ENCODE results near the gene ETV5.

The ETV5 gene

GRCh38 chr3:186001842-186002241, 107.0 kb downstream of the ETV5 start:
- no peaks in the 10 kb centered on the region for H3K79me2 ChIP-seq (ENCODE audit: insufficient read depth, low read length)
- H3K36me3 ChIP-seq (ENCODE audit: low read length), result no peaks in the 10 kb centered on the region
- no peaks in the 10 kb centered on the region for H4K20me1 ChIP-seq (ENCODE audit: low read depth, low read length)
- H3K4me2 ChIP-seq (ENCODE audit: low read depth, low read length, poor library complexity, severe bottlenecking), result no peak overlapping the region
- no peak overlapping the region for H3K4me3 ChIP-seq (ENCODE audit: insufficient read depth, low read length, poor library complexity, severe bottlenecking)
- no peak overlapping the region for H2AFZ ChIP-seq (ENCODE audit: low read depth, low read length, severe bottlenecking)
- no peaks in the 10 kb centered on the region for H3F3A ChIP-seq (ENCODE audit: insufficient read depth)
- H3K27ac ChIP-seq (ENCODE audit: low read depth, low read length), result no peak overlapping the region
- no peaks in the 10 kb centered on the region for H3K27me3 ChIP-seq (ENCODE audit: low read length)
- TF ChIP-seq EZH2phosphoT487 (conservative IDR thresholded peaks at IDR 0.05; ENCODE audit: low read length), result no peak
- TF ChIP-seq, protein P1, sequence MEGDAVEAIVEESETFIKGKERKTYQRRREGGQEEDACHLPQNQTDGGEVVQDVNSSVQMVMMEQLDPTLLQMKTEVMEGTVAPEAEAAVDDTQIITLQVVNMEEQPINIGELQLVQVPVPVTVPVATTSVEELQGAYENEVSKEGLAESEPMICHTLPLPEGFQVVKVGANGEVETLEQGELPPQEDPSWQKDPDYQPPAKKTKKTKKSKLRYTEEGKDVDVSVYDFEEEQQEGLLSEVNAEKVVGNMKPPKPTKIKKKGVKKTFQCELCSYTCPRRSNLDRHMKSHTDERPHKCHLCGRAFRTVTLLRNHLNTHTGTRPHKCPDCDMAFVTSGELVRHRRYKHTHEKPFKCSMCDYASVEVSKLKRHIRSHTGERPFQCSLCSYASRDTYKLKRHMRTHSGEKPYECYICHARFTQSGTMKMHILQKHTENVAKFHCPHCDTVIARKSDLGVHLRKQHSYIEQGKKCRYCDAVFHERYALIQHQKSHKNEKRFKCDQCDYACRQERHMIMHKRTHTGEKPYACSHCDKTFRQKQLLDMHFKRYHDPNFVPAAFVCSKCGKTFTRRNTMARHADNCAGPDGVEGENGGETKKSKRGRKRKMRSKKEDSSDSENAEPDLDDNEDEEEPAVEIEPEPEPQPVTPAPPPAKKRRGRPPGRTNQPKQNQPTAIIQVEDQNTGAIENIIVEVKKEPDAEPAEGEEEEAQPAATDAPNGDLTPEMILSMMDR (IDR thresholded peaks at IDR 0.05; ENCODE audit: insufficient read depth, low read length, poor library complexity, severe bottlenecking), result no peak
- H3K9me3 ChIP-seq (ENCODE audit: insufficient read depth, low read length), result no peaks in the 10 kb centered on the region
- no peaks in the 10 kb centered on the region for H3K9me2 ChIP-seq (replicated peaks; ENCODE audit: insufficient read depth, low read length)
- no peak overlapping the region for H3K9ac ChIP-seq (ENCODE audit: low read length)

DNA sequence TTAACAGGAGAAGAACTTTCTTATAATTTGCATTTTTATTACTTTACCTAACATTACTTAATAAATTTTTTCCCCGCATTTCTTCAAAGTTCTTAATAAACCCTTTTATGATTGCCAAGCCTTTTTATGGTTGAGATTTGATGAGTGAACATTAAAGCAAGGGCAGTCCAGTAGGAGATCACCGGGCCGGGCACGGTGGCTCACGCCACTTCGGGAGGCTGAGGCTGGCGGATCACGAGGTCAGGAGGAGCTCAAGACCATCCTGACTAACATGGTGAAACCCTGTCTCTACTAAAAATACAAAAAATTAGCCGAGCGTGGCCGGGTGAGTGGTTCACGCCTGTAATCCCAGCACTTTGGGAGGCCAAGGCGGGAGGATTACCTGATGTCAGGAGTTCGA, 109.7 kb downstream of the ETV5 start:
- H3K9me3 ChIP-seq (ENCODE audit: insufficient read depth, low read length), result no peaks in the 10 kb centered on the region
- no peak overlapping the region for H3K4me2 ChIP-seq (ENCODE audit: low read depth, low read length, poor library complexity, severe bottlenecking)
- no peaks in the 10 kb centered on the region for H3K36me3 ChIP-seq (ENCODE audit: low read length)
- no peak overlapping the region for H3K4me3 ChIP-seq (ENCODE audit: insufficient read depth, low read length, poor library complexity, severe bottlenecking)
- no peaks in the 10 kb centered on the region for H3K79me2 ChIP-seq (ENCODE audit: insufficient read depth, low read length)
- H3K27ac ChIP-seq (ENCODE audit: low read depth, low read length), result no peak overlapping the region
- TF ChIP-seq, protein P1 (IDR thresholded peaks at IDR 0.05; ENCODE audit: insufficient read depth, low read length, poor library complexity, severe bottlenecking), result no peak
- no peak for TF ChIP-seq EZH2phosphoT487 (conservative IDR thresholded peaks at IDR 0.05; ENCODE audit: low read length)
- H3F3A ChIP-seq (ENCODE audit: insufficient read depth), result no peaks in the 10 kb centered on the region
- no peak overlapping the region for H3K9ac ChIP-seq (ENCODE audit: low read length)
- H2AFZ ChIP-seq (ENCODE audit: low read depth, low read length, severe bottlenecking), result no peak overlapping the region
- H3K9me2 ChIP-seq (replicated peaks; ENCODE audit: insufficient read depth, low read length), result no peaks in the 10 kb centered on the region
- H3K27me3 ChIP-seq (ENCODE audit: low read length), result no peaks in the 10 kb centered on the region
- H4K20me1 ChIP-seq (ENCODE audit: low read depth, low read length), result no peaks in the 10 kb centered on the region

- Histone ChIP-seq H2AFZ (ENCODE audit: low read depth, low read length, severe bottlenecking) (no peak overlapping the region), H3K9ac (ENCODE audit: low read length) (no peak overlapping the region), H3K27me3 (ENCODE audit: low read length) (no peaks in the 10 kb centered on the region), H3K4me2 (ENCODE audit: low read depth, low read length, poor library complexity, severe bottlenecking) (no peak overlapping the region), H3K9me2 (replicated peaks; ENCODE audit: insufficient read depth, low read length) (no peaks in the 10 kb centered on the region), H3K4me3 (ENCODE audit: insufficient read depth, low read length, poor library complexity, severe bottlenecking) (no peak overlapping the region), H3K27ac (ENCODE audit: low read depth, low read length) (no peak overlapping the region), H4K20me1 (ENCODE audit: low read depth, low read length) (no peaks in the 10 kb centered on the region), H3K36me3 (ENCODE audit: low read length) (no peaks in the 10 kb centered on the region), H3K79me2 (ENCODE audit: insufficient read depth, low read length) (no peaks in the 10 kb centered on the region), H3K9me3 (ENCODE audit: insufficient read depth, low read length) (no peaks in the 10 kb centered on the region), H3F3A (ENCODE audit: insufficient read depth) (no peaks in the 10 kb centered on the region)
- TF ChIP-seq, protein P1 (IDR thresholded peaks at IDR 0.05; ENCODE audit: insufficient read depth, low read length, poor library complexity, severe bottlenecking), result no peak
- no peak for TF ChIP-seq EZH2phosphoT487 (conservative IDR thresholded peaks at IDR 0.05; ENCODE audit: low read length)
These were observed 110.8 kb downstream of the ETV5 start for GRCh38 chr3:185998136-185998535.

Measured in SU-DHL-6 (cell line).